Activated CD8-positive, alpha-beta T cell treated with anti-CD3 and anti-CD28 coated beads for 36 hours (primary cell): ENCODE measurements around the gene HOXB1. TPM values are rescaled to one million over a fixed set of nuclear protein-coding genes. Genes with fewer than 3 reads are reported as not detected.
"Not testable (repeated sequence)": the region's sequence is repeated elsewhere in the genome, so short reads cannot be mapped to it uniquely, and the experiment has no call there.

Experiments
- ATAC-seq: fragments of 200-7000 bp; cut with Tn5 transposase; one replicate; pipeline ENCODE4 v1.10.0; 2021; ENCODE audit warnings: mild to moderate bottlenecking, moderate library complexity
- CTCF ChIA-PET: fragments of 350-600 bp; sonication (Branson Sonifier 250); formaldehyde crosslinking; loops from one replicate; lab custom pipeline; 2021; ENCODE audit warnings: antibody characterized with exemption; lab: Charles Lee
- POLR2A ChIA-PET: fragments of 350-600 bp; sonication (Branson Sonifier 250); formaldehyde crosslinking; loops from one replicate; lab custom pipeline; 2021; ENCODE audit warnings: antibody characterized with exemption; lab: Charles Lee
- DNase-seq: peaks from one replicate; pipeline ENCODE4 v3.0.0-alpha.2; 2020
- H3K27ac Mint-ChIP-seq: one replicate; pipeline ENCODE4 v1.8.0; 2021; ENCODE audit warnings: mild to moderate bottlenecking, mixed read lengths
- H3K27me3 Mint-ChIP-seq: one replicate; pipeline ENCODE4 v1.8.0; 2021; ENCODE audit warnings: mixed read lengths
- H3K36me3 Mint-ChIP-seq: one replicate; pipeline ENCODE4 v1.8.0; 2021; ENCODE audit warnings: low read depth, mixed read lengths
- H3K4me1 Mint-ChIP-seq: one replicate; pipeline ENCODE4 v1.8.0; 2021; ENCODE audit warnings: low read depth, mixed read lengths
- H3K4me3 Mint-ChIP-seq: one replicate; pipeline ENCODE4 v1.8.0; 2021; ENCODE audit warnings: mild to moderate bottlenecking, moderate library complexity, mixed read lengths
- H3K9me3 Mint-ChIP-seq: one replicate; pipeline ENCODE4 v1.8.0; 2021; ENCODE audit warnings: mixed read lengths
- intact Hi-C: fragments of 100-400 bp; cut with micrococcal nuclease; formaldehyde crosslinking; loops from one replicate; pipeline ENCODE4 v1.10.0; 2022
- total RNA-seq, 2 experiments: library from RNA; stranded (reverse); gene quantifications; one replicate each; pipeline ENCODE4 v1.2.3, GENCODE V29; 2021
- TF ChIP-seq, protein P1 (sequence below): fragments of 200-600 bp; IDR thresholded peaks from one replicate; pipeline ENCODE4 v1.8.0; 2022; ENCODE audit warnings: antibody characterized with exemption, mild to moderate bottlenecking

HOXB1 gene
- total RNA-seq, 2 experiments from 2014 or later, result not detected

DNA sequence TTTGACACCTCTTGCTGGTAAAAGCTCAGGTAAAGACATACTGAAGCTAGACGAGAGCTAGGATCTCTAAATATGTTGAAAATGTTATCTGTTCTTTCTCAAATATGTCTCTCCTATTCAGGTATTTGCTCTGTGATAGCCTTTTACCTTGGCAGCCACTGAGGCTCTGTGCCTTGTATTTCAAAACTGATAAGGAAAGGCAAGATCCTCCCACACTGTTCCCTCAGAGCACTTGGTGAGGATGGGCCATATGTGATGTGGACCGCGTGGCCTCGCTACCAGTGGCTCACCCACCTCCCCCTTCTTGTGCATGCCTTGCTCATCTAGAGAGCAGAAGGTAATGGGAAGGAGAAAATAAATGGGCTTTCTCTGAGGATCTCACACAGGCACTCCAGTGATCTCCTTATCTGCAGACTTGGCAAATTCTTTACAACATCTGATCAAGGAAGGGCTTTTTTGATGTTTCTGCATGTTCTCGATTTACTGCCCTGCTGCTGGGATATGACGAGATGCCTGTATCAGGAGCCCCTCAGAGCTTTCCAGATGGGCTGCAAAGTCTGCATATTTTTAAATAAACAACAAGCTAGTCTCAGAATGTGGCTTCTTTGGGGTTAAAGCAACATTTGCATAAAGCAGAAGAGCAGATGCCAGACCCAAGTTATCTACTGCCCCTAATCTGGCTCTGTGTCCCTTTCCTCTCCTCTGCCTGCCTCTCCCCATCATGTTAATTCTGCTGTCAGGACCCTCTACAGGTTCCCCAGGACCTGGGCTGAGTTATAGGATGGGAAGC lies 16.9 kb downstream of the HOXB1 start:
- peaks cover 39% of the 10 kb centered on the region for H3K4me1 Mint-ChIP-seq
- ChIA-PET POLR2A (interaction anchor here (1.2 kb wide), 1 partner anchor 65 kb away, joined by 4 read pairs; no protein-coding TSS in a partner anchor), CTCF (interaction anchor here (0.9 to 2.2 kb wide), 8 partner anchors 9 to 177 kb away, joined by 3 to 10 read pairs (median 4); partner anchors contain the start of gene HOXB5)
- intact Hi-C loops, result no loop called here
- DNase-seq (no peak), ATAC-seq (no peak)
- peaks cover 7% of the 10 kb centered on the region for H3K27me3 Mint-ChIP-seq
- no peak overlapping the region for H3K27ac Mint-ChIP-seq
- TF ChIP-seq, protein P1, sequence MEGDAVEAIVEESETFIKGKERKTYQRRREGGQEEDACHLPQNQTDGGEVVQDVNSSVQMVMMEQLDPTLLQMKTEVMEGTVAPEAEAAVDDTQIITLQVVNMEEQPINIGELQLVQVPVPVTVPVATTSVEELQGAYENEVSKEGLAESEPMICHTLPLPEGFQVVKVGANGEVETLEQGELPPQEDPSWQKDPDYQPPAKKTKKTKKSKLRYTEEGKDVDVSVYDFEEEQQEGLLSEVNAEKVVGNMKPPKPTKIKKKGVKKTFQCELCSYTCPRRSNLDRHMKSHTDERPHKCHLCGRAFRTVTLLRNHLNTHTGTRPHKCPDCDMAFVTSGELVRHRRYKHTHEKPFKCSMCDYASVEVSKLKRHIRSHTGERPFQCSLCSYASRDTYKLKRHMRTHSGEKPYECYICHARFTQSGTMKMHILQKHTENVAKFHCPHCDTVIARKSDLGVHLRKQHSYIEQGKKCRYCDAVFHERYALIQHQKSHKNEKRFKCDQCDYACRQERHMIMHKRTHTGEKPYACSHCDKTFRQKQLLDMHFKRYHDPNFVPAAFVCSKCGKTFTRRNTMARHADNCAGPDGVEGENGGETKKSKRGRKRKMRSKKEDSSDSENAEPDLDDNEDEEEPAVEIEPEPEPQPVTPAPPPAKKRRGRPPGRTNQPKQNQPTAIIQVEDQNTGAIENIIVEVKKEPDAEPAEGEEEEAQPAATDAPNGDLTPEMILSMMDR, result no peak
- H3K4me3 Mint-ChIP-seq, result no peak overlapping the region
- H3K36me3 Mint-ChIP-seq, result no peaks in the 10 kb centered on the region
- no peaks in the 10 kb centered on the region for H3K9me3 Mint-ChIP-seq

DNA sequence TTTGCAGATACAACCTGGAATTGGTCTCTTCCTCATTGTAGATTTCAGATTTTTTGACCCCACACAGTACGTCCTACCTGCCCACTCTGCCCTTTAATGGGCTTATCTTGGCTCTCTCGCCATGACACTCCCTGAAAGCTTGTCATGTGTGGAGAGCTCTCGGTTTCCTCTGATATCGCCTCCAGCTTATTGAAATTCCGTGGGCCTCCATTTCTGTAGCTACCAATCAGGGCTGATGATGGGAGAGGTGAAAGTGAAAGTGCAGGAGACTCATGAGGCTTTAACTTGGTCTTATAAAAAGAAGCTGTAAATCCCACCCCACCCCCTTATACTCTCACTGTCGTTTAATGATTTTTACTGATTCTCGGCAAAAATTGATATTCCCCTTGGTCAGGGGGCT lies 17.7 kb downstream of the HOXB1 start:
- ChIA-PET POLR2A (no interaction called here), CTCF (interaction anchor here (0.6 to 2.2 kb wide), 7 partner anchors 9 to 100 kb away, joined by 3 to 10 read pairs (median 4); partner anchors contain the start of gene HOXB5)
- Mint-ChIP-seq H3K4me3 (peak overlapping the region; percentile 57), H3K4me1 (peaks cover 39% of the 10 kb centered on the region), H3K27me3 (peaks cover 7% of the 10 kb centered on the region), H3K27ac (peak overlapping the region; percentile 78), H3K9me3 (no peaks in the 10 kb centered on the region), H3K36me3 (no peaks in the 10 kb centered on the region)
- ATAC-seq (peak; percentile 75), DNase-seq (peak; percentile 44)
- TF ChIP-seq, protein P1, result no peak
- intact Hi-C loops, result no loop called here

- ATAC-seq (peak; percentile 73), DNase-seq (peak; percentile 48)
- H3K27me3 Mint-ChIP-seq, result peaks cover 1% of the 10 kb centered on the region
- peak overlapping the region; percentile 7 for H3K4me3 Mint-ChIP-seq
- CTCF ChIA-PET, result interaction anchor here (0.6 to 1.4 kb wide), 8 partner anchors 12 to 164 kb away, joined by 3 to 8 read pairs (median 3); no protein-coding TSS in a partner anchor
- peak overlapping the region; percentile 65 for H3K27ac Mint-ChIP-seq
- H3K4me1 Mint-ChIP-seq, result peaks cover 43% of the 10 kb centered on the region
- H3K9me3 Mint-ChIP-seq, result no peaks in the 10 kb centered on the region
- POLR2A ChIA-PET, result interaction anchor here (0.9 kb wide), 1 partner anchor 36 kb away, joined by 3 read pairs; no protein-coding TSS in a partner anchor
- no peaks in the 10 kb centered on the region for H3K36me3 Mint-ChIP-seq
- intact Hi-C loops, result no loop called here
- TF ChIP-seq, protein P1, result no peak
These were observed 19.8 kb downstream of the HOXB1 start for GRCh38 chr17:48510761-48511604.

DNA sequence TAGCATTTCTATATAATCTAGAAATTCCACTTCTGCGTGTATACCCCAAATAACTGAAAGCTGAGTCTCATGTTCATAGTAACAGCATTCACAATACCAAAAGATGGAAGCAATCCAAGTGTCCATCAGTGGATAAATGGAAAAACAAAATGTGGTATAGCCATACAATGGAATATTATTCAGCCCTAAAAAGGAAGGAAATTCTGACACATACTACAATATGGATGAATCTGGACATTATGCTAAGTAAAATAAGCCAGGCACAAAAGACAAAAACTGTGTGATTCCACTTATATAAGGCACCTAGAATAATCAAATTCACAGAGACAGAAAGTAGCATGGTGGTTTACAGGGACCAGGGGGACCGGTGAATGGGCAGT lies 20.4 kb downstream of the HOXB1 start:
- DNase-seq (no peak), ATAC-seq (no peak)
- peaks cover 1% of the 10 kb centered on the region for H3K27me3 Mint-ChIP-seq
- intact Hi-C loops, result no loop called here
- H3K4me3 Mint-ChIP-seq, result no peak overlapping the region
- TF ChIP-seq, protein P1, result no peak
- peaks cover 49% of the 10 kb centered on the region for H3K4me1 Mint-ChIP-seq
- H3K9me3 Mint-ChIP-seq, result no peaks in the 10 kb centered on the region
- H3K36me3 Mint-ChIP-seq, result no peaks in the 10 kb centered on the region
- H3K27ac Mint-ChIP-seq, result no peak overlapping the region
- ChIA-PET POLR2A (no interaction called here), CTCF (interaction anchor here (0.9 to 1.1 kb wide), 2 partner anchors 33 to 98 kb away, joined by 3 read pairs; no protein-coding TSS in a partner anchor)

DNA sequence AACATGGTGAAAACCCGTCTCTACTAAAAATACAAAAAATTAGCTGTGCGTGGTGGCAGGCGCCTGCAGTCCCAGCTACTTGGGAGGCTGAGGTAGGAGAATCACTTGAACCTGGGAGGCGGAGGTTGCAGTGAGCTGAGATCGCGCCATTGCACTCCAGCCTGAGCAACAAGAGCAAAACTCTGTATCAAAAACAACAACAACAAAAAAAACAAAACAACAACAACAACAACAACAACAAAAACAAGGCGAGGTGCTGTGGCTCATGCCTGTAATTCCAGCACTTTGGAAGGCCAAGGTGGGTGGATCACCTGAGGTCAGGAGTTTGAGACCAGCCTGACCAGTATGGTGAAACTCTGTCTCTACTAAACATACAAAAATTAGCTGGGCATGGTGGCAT lies 21.1 kb downstream of the HOXB1 start:
- peaks cover 52% of the 10 kb centered on the region for H3K4me1 Mint-ChIP-seq

More for the DNA sequence above, 21.1 kb downstream of the HOXB1 start:
- H3K27ac Mint-ChIP-seq, H3K9me3 Mint-ChIP-seq, H3K36me3 Mint-ChIP-seq, H3K4me3 Mint-ChIP-seq, ATAC-seq, H3K27me3 Mint-ChIP-seq, DNase-seq, intact Hi-C loops: not testable (repeated sequence)
- ChIA-PET CTCF (interaction anchor here (0.9 kb wide), 1 partner anchor 32 kb away, joined by 3 read pairs; no protein-coding TSS in a partner anchor), POLR2A (interaction anchor here (0.6 kb wide), 1 partner anchor 59 kb away, joined by 3 read pairs; no protein-coding TSS in a partner anchor)
